ENCODE results near the gene TRIM24. TPM values are rescaled to one million over a fixed set of nuclear protein-coding genes. Genes with fewer than 3 reads are reported as not detected.
A peak's percentile ranks its signal among the peaks of the same experiment; 100 is the strongest.
"Not testable (repeated sequence)": the region's sequence is repeated elsewhere in the genome, so short reads cannot be mapped to it uniquely, and the experiment has no call there.

The TRIM24 gene
- total RNA-seq, 1 donor from 2014 or later, result 15.7 TPM

DNA sequence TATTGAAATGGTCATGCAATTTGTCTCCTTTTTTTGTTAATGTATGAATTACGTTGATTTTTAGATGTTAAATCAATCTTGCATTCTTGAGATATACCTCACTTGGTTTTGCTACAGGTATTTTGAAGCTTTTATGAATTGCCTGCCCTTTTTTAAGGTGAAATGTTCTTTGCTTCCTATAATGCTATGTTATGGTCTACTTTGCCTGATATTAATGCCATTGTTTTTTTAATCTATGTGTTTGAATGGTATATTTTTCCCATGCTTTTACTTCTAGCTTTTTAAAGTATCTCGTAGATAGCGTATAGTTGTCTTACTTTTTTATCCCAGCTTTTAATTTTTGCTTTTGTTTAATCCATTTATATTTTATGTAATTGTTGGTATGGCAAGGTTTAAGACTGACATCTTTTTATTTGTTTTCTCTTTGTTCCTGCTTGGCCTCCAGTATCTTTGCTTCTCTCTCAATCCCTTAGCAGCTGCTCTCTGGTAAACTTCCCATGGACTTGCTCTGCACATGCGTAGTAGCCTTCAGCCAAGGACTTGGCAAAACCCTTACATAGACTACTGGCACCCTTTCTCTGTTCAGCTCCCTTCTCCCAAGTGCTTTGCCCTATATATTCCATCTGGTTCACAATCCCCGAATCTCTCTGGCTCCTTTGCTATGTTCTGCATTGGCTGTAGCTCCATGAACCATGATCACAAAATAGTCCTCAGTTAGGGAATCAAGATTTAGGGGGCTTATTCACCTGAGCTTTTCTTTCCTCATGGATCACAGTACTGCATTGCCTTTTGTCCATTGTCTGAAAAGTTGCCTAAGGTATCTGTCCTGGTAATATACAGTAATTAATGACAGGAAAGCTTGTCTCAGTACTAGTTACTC lies 8.4 kb downstream of the TRIM24 start:
- Mint-ChIP-seq H3K4me1 (ENCODE audit: low read depth) (peaks cover 27% of the 10 kb centered on the region), H3K27ac (no peak overlapping the region), H3K4me3 (no peak overlapping the region), H3K9me3 (no peaks in the 10 kb centered on the region), H3K27me3 (ENCODE audit: insufficient read depth) (no peaks in the 10 kb centered on the region), H3K36me3 (ENCODE audit: low read depth) (peaks cover 19% of the 10 kb centered on the region)
- DNase-seq (ENCODE audit: low spot score), result no peak
- intact Hi-C loops (cut with micrococcal nuclease), result loop anchor here (10.0 kb wide), 1 partner anchor 576 kb away; no protein-coding TSS in a partner anchor

DNA sequence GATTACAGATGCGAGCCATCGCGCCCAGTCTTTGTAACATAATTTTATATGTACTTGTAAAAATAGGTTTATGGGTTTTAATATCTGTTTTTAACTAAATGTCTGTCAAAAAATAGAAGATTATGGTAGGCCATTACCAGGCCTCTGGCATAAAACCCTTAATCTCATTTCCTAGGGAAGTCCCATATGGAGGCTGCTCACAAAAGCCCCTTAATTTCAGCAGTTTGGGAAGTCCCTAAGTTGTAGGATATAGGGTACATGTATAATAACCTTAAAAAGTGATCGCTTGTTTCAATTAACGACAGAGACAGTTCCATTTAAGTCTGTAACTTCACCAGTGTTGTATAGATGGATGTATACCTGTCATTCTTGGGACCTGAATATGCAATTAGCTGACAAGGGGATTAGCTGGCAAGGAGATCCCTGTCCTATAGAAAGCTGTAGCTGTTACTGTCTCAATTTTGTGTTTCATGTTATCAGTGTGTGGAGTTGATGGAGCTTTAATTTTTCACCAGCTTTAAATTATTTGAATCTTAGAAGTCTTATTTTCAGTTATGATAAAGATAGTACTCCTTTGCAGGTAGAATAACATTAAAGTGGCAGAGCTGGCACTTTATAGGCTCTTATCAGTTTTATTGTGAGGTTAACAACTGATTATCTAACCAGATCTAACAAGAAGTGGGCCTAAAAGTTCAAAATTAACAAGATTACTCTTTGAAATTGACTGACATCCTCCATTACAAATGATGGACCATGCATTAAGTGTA lies 10.5 kb downstream of the TRIM24 start:
- no peak overlapping the region for H3K4me3 Mint-ChIP-seq
- H3K27ac Mint-ChIP-seq, result no peak overlapping the region
- DNase-seq (ENCODE audit: low spot score), result no peak
- H3K36me3 Mint-ChIP-seq (ENCODE audit: low read depth), result peaks cover 11% of the 10 kb centered on the region
- peaks cover 18% of the 10 kb centered on the region for H3K4me1 Mint-ChIP-seq (ENCODE audit: low read depth)
- intact Hi-C loops (cut with micrococcal nuclease), result no loop called here
- H3K9me3 Mint-ChIP-seq, result no peaks in the 10 kb centered on the region
- no peaks in the 10 kb centered on the region for H3K27me3 Mint-ChIP-seq (ENCODE audit: insufficient read depth)

DNA sequence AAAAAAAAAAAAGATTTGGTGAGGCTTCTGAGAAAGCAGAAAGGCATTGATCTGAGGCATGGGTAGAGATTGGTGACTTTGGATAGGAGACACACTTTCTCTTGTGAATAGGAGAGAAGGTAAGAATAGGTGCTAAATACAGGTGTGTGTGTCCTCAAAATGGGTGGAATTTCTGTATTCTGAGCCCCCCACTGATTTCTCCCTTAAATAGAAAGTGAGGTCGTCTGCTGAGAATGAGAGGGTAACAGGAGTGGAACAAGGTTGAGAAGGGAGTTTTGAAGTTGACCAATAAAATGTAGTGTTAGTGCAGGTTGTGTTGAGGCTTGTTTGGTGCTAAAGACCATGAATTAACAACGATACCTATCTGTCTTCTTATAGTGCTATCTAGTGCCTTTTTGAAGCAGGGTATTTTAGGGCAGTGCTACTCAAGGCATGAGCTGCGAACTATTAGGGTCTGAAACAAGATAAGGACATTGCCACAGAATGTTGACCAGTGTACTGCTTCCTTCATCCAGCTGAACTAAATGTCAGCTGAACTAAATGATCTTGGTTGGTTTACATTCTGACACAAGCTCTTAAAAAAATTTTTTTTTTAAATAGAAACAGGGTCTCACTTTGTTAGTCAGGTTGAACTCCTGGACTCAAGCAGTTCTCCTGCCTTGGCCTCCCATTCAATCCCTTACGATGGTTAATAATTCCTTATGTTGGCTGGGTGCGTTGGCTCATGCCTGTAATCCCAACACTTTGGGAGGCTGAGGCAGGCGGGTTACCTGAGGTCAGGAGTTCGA lies 12.4 kb downstream of the TRIM24 start:
- H3K4me3 Mint-ChIP-seq, result no peak overlapping the region
- no peak for DNase-seq (ENCODE audit: low spot score)
- no peaks in the 10 kb centered on the region for H3K27me3 Mint-ChIP-seq (ENCODE audit: insufficient read depth)
- H3K27ac Mint-ChIP-seq, result no peak overlapping the region
- intact Hi-C loops (cut with micrococcal nuclease), result no loop called here
- H3K9me3 Mint-ChIP-seq, result no peaks in the 10 kb centered on the region
- peaks cover 8% of the 10 kb centered on the region for H3K36me3 Mint-ChIP-seq (ENCODE audit: low read depth)
- peaks cover 23% of the 10 kb centered on the region for H3K4me1 Mint-ChIP-seq (ENCODE audit: low read depth)

DNA sequence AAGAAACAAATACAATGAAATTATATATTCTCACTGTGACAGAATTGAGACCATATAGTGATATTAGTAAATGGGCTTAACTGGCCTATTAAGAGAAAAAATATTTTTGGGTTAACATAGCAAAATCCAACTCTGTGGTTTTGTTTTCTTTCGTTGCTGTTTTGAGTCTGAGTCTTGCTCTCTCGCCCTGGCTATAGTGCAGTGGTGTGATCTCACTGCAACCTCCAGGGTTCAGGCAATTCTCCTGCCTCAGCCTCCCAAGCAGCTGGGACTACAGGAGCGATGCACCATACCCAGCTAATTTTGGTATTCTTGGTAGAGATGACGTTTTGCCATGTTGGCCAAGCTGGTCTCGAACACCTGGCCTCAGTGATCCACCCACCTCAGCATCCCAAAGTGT lies 15.3 kb downstream of the TRIM24 start:
- H3K4me3 Mint-ChIP-seq, result no peak overlapping the region
- peaks cover 31% of the 10 kb centered on the region for H3K4me1 Mint-ChIP-seq (ENCODE audit: low read depth)
- no peaks in the 10 kb centered on the region for H3K27me3 Mint-ChIP-seq (ENCODE audit: insufficient read depth)
- H3K27ac Mint-ChIP-seq, result no peak overlapping the region
- intact Hi-C loops (cut with micrococcal nuclease), result loop anchor here (5.0 kb wide), 1 partner anchor 47 kb away; no protein-coding TSS in a partner anchor
- no peak for DNase-seq (ENCODE audit: low spot score)
- H3K9me3 Mint-ChIP-seq, result no peaks in the 10 kb centered on the region
- H3K36me3 Mint-ChIP-seq (ENCODE audit: low read depth), result peaks cover 3% of the 10 kb centered on the region

DNA sequence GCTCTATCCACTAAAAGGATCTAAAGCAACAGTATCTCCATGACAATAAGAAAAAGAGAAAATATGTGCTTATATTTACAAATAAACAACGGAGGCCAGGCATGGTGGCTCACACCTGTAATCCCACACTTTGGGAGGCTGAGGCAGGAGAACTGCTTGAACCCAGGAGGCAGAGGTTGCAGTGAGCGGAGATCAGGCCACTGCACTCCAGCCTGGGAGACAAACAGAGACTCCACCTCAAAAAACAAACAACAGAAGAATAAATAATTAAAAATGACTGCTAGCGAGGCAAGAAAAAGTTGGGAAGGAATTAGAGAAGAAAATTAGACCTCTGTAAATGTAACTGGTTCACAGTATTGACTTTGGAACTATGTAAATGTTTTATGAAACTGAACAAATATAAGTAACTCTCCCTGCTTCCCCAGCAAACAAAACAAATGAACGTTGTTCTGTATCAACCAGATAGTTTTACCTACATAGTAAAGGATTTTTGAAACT lies 17.1 kb downstream of the TRIM24 start:
- intact Hi-C loops (cut with micrococcal nuclease), result loop anchor here (2.0 to 5.0 kb wide), 2 partner anchors 16 to 45 kb away; partner anchors contain the start of gene TRIM24
- Mint-ChIP-seq H3K4me1 (ENCODE audit: low read depth) (peaks cover 44% of the 10 kb centered on the region), H3K27me3 (ENCODE audit: insufficient read depth) (no peaks in the 10 kb centered on the region), H3K36me3 (ENCODE audit: low read depth) (peaks cover 3% of the 10 kb centered on the region), H3K27ac (no peak overlapping the region), H3K4me3 (no peak overlapping the region), H3K9me3 (no peaks in the 10 kb centered on the region)
- DNase-seq (ENCODE audit: low spot score), result no peak

DNA sequence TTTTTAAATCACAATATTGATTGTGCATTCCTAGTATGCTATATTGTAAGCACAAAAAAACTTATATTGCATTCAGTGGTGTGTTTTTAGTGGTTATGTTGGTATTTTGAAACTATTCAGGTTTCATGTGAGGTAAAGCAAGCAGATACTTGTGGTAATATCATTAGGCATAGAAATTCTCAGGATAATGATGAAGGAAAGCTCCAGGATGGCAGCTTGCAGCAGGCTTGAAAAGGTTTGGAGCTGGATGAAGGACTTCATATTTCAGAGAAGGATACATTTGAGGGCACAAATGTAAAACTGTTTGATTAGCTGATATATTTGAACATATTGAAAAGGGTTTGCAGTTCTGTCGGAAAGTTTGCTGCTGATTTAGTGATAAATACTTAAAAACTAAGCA lies 17.5 kb downstream of the TRIM24 start:
- Mint-ChIP-seq H3K27me3 (ENCODE audit: insufficient read depth) (no peaks in the 10 kb centered on the region), H3K9me3 (no peaks in the 10 kb centered on the region), H3K4me3 (no peak overlapping the region), H3K4me1 (ENCODE audit: low read depth) (peaks cover 45% of the 10 kb centered on the region), H3K36me3 (ENCODE audit: low read depth) (peaks cover 1% of the 10 kb centered on the region), H3K27ac (no peak overlapping the region)
- no peak for DNase-seq (ENCODE audit: low spot score)
- intact Hi-C loops (cut with micrococcal nuclease), result loop anchor here (2.0 to 5.0 kb wide), 2 partner anchors 17 to 45 kb away; partner anchors contain the start of gene TRIM24

DNA sequence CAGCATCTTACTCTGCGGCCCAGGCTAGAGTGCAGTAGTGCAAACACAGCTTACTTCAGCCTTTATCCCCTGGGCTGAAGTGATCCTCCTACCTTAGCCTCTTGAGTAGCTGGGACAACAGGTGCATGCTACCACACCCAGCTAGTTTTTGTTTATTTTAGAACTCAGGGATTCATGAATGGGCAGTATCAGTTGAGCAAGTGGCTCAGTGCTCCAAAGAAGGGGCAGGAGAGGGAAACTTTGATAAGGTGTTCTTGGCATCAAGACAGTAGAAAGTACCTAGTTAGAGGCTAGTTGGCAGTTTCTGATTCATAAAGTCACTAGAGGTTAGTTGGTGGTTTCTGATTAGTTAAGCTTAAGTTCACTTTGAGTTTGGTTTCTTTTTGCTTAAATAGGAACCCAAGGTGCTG lies 18.4 kb downstream of the TRIM24 start:
- Mint-ChIP-seq H3K4me1 (ENCODE audit: low read depth) (peaks cover 48% of the 10 kb centered on the region), H3K36me3 (ENCODE audit: low read depth) (peaks cover 2% of the 10 kb centered on the region), H3K9me3 (no peaks in the 10 kb centered on the region), H3K27ac (no peak overlapping the region), H3K4me3 (no peak overlapping the region), H3K27me3 (ENCODE audit: insufficient read depth) (no peaks in the 10 kb centered on the region)
- DNase-seq (ENCODE audit: low spot score), result no peak
- intact Hi-C loops (cut with micrococcal nuclease), result loop anchor here (5.0 kb wide), 1 partner anchor 44 kb away; no protein-coding TSS in a partner anchor

DNA sequence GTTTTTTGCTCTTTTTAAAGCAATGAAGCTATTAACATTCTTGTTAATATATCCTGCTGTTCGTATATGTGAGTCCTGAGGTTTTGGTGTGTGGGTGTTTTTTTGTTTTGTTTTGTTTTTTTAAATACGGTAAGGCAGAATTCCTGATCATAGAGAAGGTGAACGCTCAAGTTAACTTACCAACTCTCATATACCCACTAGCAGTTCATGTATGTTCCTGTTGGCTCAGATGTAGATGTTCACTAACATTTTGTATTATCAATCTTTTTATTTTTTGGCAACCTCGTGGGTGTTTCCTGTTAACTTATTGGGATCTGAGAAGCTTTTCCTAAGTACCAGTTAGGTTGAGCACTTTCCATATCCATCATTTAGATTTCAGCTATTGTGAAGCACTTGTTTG lies 20.5 kb downstream of the TRIM24 start:
- Mint-ChIP-seq H3K4me3 (no peak overlapping the region), H3K9me3 (peaks cover 2% of the 10 kb centered on the region), H3K27ac (no peak overlapping the region), H3K4me1 (ENCODE audit: low read depth) (peaks cover 48% of the 10 kb centered on the region), H3K27me3 (ENCODE audit: insufficient read depth) (no peaks in the 10 kb centered on the region), H3K36me3 (ENCODE audit: low read depth) (peaks cover 4% of the 10 kb centered on the region)
- DNase-seq (ENCODE audit: low spot score), result no peak
- intact Hi-C loops (cut with micrococcal nuclease), result no loop called here

DNA sequence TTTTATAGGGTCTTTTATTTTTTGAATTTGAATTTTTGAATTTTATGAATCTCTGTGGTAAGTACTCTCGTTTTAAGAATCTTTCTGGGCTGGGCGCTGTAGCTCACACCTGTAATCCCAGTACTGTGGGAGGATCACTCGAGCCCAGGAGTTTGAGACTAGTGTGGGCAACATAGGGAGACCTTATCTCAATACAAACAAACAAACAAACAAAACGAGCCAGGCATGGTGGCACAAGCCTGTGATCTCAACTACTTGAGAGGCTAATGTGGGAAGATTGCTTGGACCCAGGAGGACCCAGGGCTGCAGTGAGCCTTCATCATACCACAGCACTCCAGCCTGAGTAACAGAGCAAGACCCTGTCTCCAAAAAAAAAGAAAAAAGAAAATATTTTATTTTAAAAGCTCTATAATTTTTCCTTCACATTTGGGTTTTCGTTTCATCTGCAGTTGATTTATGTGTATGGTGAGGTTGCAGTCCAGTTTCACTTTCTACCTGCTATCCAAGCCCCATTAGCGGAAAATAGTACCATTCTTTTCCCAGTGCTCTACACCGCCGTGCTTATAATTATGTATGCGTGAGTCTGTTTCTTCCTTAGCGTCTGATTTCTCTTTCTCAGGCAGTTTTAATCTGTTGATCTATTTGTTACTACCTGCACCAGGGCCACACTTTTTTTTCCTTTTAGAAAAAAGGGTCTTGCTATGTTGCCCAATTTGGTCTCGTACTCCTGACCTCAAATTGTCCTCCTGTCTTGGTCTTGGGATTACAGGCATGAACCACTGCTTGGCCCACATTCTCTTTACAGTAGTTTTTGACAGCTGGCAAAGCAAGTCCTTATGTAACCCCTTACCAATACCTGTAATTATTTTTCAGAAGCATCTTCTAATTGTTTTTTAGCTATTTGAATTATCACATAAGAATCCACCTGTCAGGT lies 21.7 kb downstream of the TRIM24 start:
- Mint-ChIP-seq H3K27ac (no peak overlapping the region), H3K4me3 (peak overlapping the region; percentile 50), H3K9me3 (peaks cover 8% of the 10 kb centered on the region), H3K27me3 (ENCODE audit: insufficient read depth) (no peaks in the 10 kb centered on the region), H3K4me1 (ENCODE audit: low read depth) (peaks cover 46% of the 10 kb centered on the region), H3K36me3 (ENCODE audit: low read depth) (peaks cover 8% of the 10 kb centered on the region)
- intact Hi-C loops (cut with micrococcal nuclease), result no loop called here
- no peak for DNase-seq (ENCODE audit: low spot score)

DNA sequence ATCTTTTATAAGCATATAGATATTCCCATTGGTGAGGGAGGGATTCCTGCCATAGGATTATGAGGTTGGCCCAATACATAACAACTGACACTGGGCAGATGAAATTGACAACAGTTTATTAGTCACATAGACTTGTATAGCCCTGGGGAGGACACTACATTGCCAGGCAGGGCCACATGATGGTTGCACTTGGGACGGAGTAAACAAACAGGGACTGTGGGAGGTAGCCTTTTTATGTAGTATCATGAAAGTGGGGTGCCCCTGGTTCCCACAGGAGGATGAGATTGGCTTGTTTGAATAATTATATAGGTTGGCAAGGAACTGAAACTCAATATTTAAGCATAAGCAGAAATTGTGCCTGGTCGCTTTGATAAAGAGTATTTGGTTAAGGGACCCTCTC lies 23.5 kb downstream of the TRIM24 start:
- no peak for DNase-seq (ENCODE audit: low spot score)
- Mint-ChIP-seq H3K27ac (no peak overlapping the region), H3K9me3 (peaks cover 8% of the 10 kb centered on the region), H3K36me3 (ENCODE audit: low read depth) (peaks cover 13% of the 10 kb centered on the region), H3K4me1 (ENCODE audit: low read depth) (peaks cover 41% of the 10 kb centered on the region), H3K4me3 (no peak overlapping the region), H3K27me3 (ENCODE audit: insufficient read depth) (no peaks in the 10 kb centered on the region)
- intact Hi-C loops (cut with micrococcal nuclease), result no loop called here

DNA sequence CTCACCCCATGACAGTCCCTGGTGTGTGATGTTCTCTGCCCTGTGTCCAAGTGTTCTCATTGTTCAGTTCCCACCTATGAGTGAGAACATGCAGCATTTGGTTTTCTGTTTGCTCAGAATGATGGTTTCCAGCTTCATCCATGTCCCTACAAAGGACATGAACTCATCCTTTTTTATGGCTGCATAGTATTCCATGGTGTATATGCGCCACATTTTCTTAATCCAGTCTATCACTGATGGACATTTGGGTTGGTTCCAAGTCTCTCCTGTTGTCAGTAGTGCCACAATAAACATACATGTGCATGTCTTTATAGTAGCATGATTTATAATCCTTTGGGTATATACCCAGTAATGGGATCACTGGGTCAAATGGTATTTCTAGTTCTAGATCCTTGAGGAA lies 25.4 kb downstream of the TRIM24 start:
- H3K27ac Mint-ChIP-seq, result not testable (repeated sequence)
- Mint-ChIP-seq H3K4me1 (ENCODE audit: low read depth) (peaks cover 30% of the 10 kb centered on the region), H3K36me3 (ENCODE audit: low read depth) (peaks cover 21% of the 10 kb centered on the region)

More for the DNA sequence above, 25.4 kb downstream of the TRIM24 start:
- intact Hi-C loops (cut with micrococcal nuclease); H3K4me3 Mint-ChIP-seq; DNase-seq (ENCODE audit: low spot score); H3K27me3 Mint-ChIP-seq (ENCODE audit: insufficient read depth): not testable (repeated sequence)
- H3K9me3 Mint-ChIP-seq, result peaks cover 21% of the 10 kb centered on the region

Data from activated T-helper 1 cell treated with anti-CD3 and anti-CD28 coated beads, Interleukin-12 subunit alpha, Interleukin-12 subunit beta, Interleukin-2, Interleukin-4 antibody, amounts not matched to agents 30 ng/mL and 10 ng/mL and 1 ng/mL, durations not matched to agents 14 hours and 24 hours and 36 hours (primary cell).